Uterus (tissue), 2 donors: ENCODE results near the gene SLC35A2.
"Not testable (repeated sequence)": the region's sequence is repeated elsewhere in the genome, so short reads cannot be mapped to it uniquely, and the experiment has no call there.

Source experiments
- CTCF ChIP-seq, 4 experiments: fragments of 200-600 bp in 2 of 4; fragments of 450-650 bp in 2 of 4; sonication (generic) in 2 of 4; IDR thresholded peaks; one replicate each; pipeline ENCODE4 v1.5.1; 2016 to 2019; ENCODE audit warnings: antibody characterized with exemption in 4 of 4, mild to moderate bottlenecking in 2 of 4, moderate library complexity in 1 of 4
- POLR2A ChIP-seq, 2 donors: fragments of 450-650 bp; IDR thresholded peaks; one replicate each; pipeline ENCODE4 v1.6.1; 2016; ENCODE audit warnings: antibody characterized with exemption in 2 of 2, mild to moderate bottlenecking in 1 of 2, moderate library complexity in 1 of 2

GRCh38 chrX:48854121-48854804, 57.2 kb downstream of the SLC35A2 start:
- TF ChIP-seq POLR2A, CTCF (IDR thresholded peaks at IDR 0.05): not testable (repeated sequence)
